ENCODE measurements around the gene NWD2. TPM values are rescaled to one million over a fixed set of nuclear protein-coding genes. Genes with fewer than 3 reads are reported as not detected.

Gene NWD2
- total and polyA plus RNA-seq, 2 donors from 2014 or later = not detected

GRCh38 chr4:37465845-37466244 is 221.3 kb downstream of the NWD2 start:
- TF ChIP-seq CTCF (IDR thresholded peaks at IDR 0.05; ENCODE audit: borderline replicate concordance, extremely low read depth, insufficient read depth) = no peak
- FAIRE-seq (no peak), DNase-seq (no peak)
- H3K36me3 ChIP-seq (ENCODE audit: control insufficient read depth in 2 of 3, insufficient read depth in 3 of 3, low read length in 3 of 3) = no peaks in the 10 kb centered on the region
- no peak overlapping the region for H3K4me3 ChIP-seq (ENCODE audit: low read length in 3 of 3)
- H3K9me3 ChIP-seq (ENCODE audit: control insufficient read depth in 2 of 3, insufficient read depth in 1 of 3, low read length in 3 of 3) = no peaks in the 10 kb centered on the region
- no peaks in the 10 kb centered on the region for H3K27me3 ChIP-seq (ENCODE audit: control insufficient read depth, insufficient read depth, low read length)
- H3K4me1 ChIP-seq (ENCODE audit: control insufficient read depth in 2 of 3, insufficient read depth in 2 of 3, low read depth in 1 of 3, low read length in 3 of 3) = peaks cover 0 to 7% (median 0%) of the 10 kb centered on the region in 3 donors
- intact Hi-C loops (cut with DNase I) = no loop called here
- no peak overlapping the region for H3K27ac ChIP-seq (ENCODE audit: low read depth in 2 of 2, low read length in 2 of 2)
- H3K9ac ChIP-seq (ENCODE audit: low read length in 3 of 3) = no peak overlapping the region

GRCh38 chr4:37467223-37467622 is 222.7 kb downstream of the NWD2 start:
- H3K27ac ChIP-seq (ENCODE audit: low read depth in 2 of 2, low read length in 2 of 2) = no peak overlapping the region
- no peaks in the 10 kb centered on the region for H3K9me3 ChIP-seq (ENCODE audit: control insufficient read depth in 2 of 3, insufficient read depth in 1 of 3, low read length in 3 of 3)
- no peaks in the 10 kb centered on the region for H3K36me3 ChIP-seq (ENCODE audit: control insufficient read depth in 2 of 3, insufficient read depth in 3 of 3, low read length in 3 of 3)
- FAIRE-seq = no peak
- no peak overlapping the region for H3K9ac ChIP-seq (ENCODE audit: low read length in 3 of 3)
- no peak for TF ChIP-seq CTCF (IDR thresholded peaks at IDR 0.05; ENCODE audit: borderline replicate concordance, extremely low read depth, insufficient read depth)
- peaks cover 0 to 10% (median 0%) of the 10 kb centered on the region in 3 donors for H3K4me1 ChIP-seq (ENCODE audit: control insufficient read depth in 2 of 3, insufficient read depth in 2 of 3, low read depth in 1 of 3, low read length in 3 of 3)
- H3K27me3 ChIP-seq (ENCODE audit: control insufficient read depth, insufficient read depth, low read length) = no peaks in the 10 kb centered on the region
- H3K4me3 ChIP-seq (ENCODE audit: low read length in 3 of 3) = no peak overlapping the region
- intact Hi-C loops (cut with DNase I) = no loop called here
- DNase-seq = no peak

GRCh38 chr4:37467824-37468223 is 223.3 kb downstream of the NWD2 start:
- no peak for TF ChIP-seq CTCF (IDR thresholded peaks at IDR 0.05; ENCODE audit: borderline replicate concordance, extremely low read depth, insufficient read depth)
- H3K4me1 ChIP-seq (ENCODE audit: control insufficient read depth in 2 of 3, insufficient read depth in 2 of 3, low read depth in 1 of 3, low read length in 3 of 3) = peaks cover 0 to 10% (median 0%) of the 10 kb centered on the region in 3 donors
- FAIRE-seq = no peak

GRCh38 chr4:37469286-37469685 is 224.7 kb downstream of the NWD2 start:
- H3K27ac ChIP-seq (ENCODE audit: low read depth in 2 of 2, low read length in 2 of 2) = no peak overlapping the region
- no peaks in the 10 kb centered on the region for H3K9me3 ChIP-seq (ENCODE audit: control insufficient read depth in 2 of 3, insufficient read depth in 1 of 3, low read length in 3 of 3)
- H3K27me3 ChIP-seq (ENCODE audit: control insufficient read depth, insufficient read depth, low read length) = no peaks in the 10 kb centered on the region
- no peak for DNase-seq
- no peak overlapping the region for H3K4me3 ChIP-seq (ENCODE audit: low read length in 3 of 3)
- peaks cover 0 to 10% (median 0%) of the 10 kb centered on the region in 3 donors for H3K4me1 ChIP-seq (ENCODE audit: control insufficient read depth in 2 of 3, insufficient read depth in 2 of 3, low read depth in 1 of 3, low read length in 3 of 3)
- H3K9ac ChIP-seq (ENCODE audit: low read length in 3 of 3) = no peak overlapping the region
- FAIRE-seq = no peak
- no peaks in the 10 kb centered on the region for H3K36me3 ChIP-seq (ENCODE audit: control insufficient read depth in 2 of 3, insufficient read depth in 3 of 3, low read length in 3 of 3)
- TF ChIP-seq CTCF (IDR thresholded peaks at IDR 0.05; ENCODE audit: borderline replicate concordance, extremely low read depth, insufficient read depth) = no peak
- intact Hi-C loops (cut with DNase I) = no loop called here

More at GRCh38 chr4:37467824-37468223, 223.3 kb downstream of the NWD2 start:
- Histone ChIP-seq H3K9me3 (ENCODE audit: control insufficient read depth in 2 of 3, insufficient read depth in 1 of 3, low read length in 3 of 3) (no peaks in the 10 kb centered on the region), H3K27me3 (ENCODE audit: control insufficient read depth, insufficient read depth, low read length) (no peaks in the 10 kb centered on the region), H3K4me3 (ENCODE audit: low read length in 3 of 3) (no peak overlapping the region), H3K27ac (ENCODE audit: low read depth in 2 of 2, low read length in 2 of 2) (no peak overlapping the region), H3K36me3 (ENCODE audit: control insufficient read depth in 2 of 3, insufficient read depth in 3 of 3, low read length in 3 of 3) (no peaks in the 10 kb centered on the region), H3K9ac (ENCODE audit: low read length in 3 of 3) (no peak overlapping the region)
- no peak for DNase-seq
- intact Hi-C loops (cut with DNase I) = no loop called here

All from kidney (tissue), 14 donors.